Stomach smooth muscle (tissue), 2 donors: Measurements from ENCODE around the gene PRR14.

Experiments
- H3K27ac ChIP-seq: one replicate; pipeline ENCODE4 v1.7.0; 2013; ENCODE audit warnings: mild to moderate bottlenecking, low read length, inconsistent platforms
- H3K27me3 ChIP-seq, 2 donors: one replicate each; pipeline ENCODE4 v1.7.0; 2013; ENCODE audit warnings: low read length in 2 of 2; ENCODE audit not compliant: insufficient read depth in 2 of 2, control insufficient read depth in 1 of 2
- H3K36me3 ChIP-seq, 2 donors: one replicate each; pipeline ENCODE4 v1.7.0; 2013; ENCODE audit warnings: low read length in 2 of 2; ENCODE audit not compliant: control insufficient read depth in 2 of 2, insufficient read depth in 2 of 2
- H3K4me1 ChIP-seq: one replicate; pipeline ENCODE4 v1.7.0; 2013; ENCODE audit warnings: low read length; ENCODE audit not compliant: control insufficient read depth, insufficient read depth
- H3K4me3 ChIP-seq, 2 donors: one replicate each; pipeline ENCODE4 v1.7.0; 2013; ENCODE audit warnings: low read length in 2 of 2
- H3K9ac ChIP-seq, 2 donors: one replicate each; pipeline ENCODE4 v1.7.0; 2013; ENCODE audit warnings: low read length in 2 of 2, mild to moderate bottlenecking in 1 of 2
- H3K9me3 ChIP-seq, 2 donors: one replicate each; pipeline ENCODE4 v1.7.0; 2013; ENCODE audit warnings: low read length in 2 of 2; ENCODE audit not compliant: control insufficient read depth in 2 of 2
- donor health status: healthy.
- donor health status: Pancreatic carcinoma.

Gene PRR14

DNA sequence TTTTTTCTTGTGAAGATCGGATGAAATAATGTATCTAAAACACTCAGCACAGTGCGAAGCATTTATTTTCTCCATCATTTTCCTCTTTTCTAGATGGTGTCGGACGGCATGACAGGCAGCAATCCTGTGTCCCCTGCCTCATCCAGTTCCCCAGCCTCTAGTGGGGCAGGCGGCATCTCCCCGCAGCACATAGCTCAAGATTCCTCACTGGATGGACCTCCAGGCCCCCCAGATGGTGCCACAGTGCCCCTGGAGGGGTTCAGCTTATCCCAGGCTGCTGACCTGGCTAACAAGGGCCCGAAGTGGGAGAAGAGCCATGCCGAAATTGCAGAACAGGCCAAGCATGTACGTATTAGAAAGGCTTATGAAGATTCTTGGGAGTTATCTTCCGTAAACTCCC lies 53.2 kb downstream of the PRR14 start:
- no peak overlapping the region for H3K27ac ChIP-seq
- peaks cover 47 to 61% of the 10 kb centered on the region in 2 donors for H3K36me3 ChIP-seq
- H3K9ac ChIP-seq: no peak overlapping the region
- no peaks in the 10 kb centered on the region for H3K27me3 ChIP-seq
- H3K4me3 ChIP-seq: no peak overlapping the region
- H3K9me3 ChIP-seq: no peaks in the 10 kb centered on the region
- H3K4me1 ChIP-seq: peaks cover 16% of the 10 kb centered on the region
